Posterior cingulate gyrus (tissue), 11 donors: ENCODE results near the gene FAM219B.

Source experiments
- DNase-seq, 10 donors: peaks; one replicate each; pipeline versions ENCODE4 v3.0.0 to v3.0.0-alpha.2; 2020 to 2021; ENCODE audit warnings: mixed read lengths in 3 of 10
- intact Hi-C: fragments of 100-400 bp; cut with DNase I; formaldehyde crosslinking; loops from one replicate; pipeline ENCODE4 v1.15.1; 2023

The FAM219B gene

DNA sequence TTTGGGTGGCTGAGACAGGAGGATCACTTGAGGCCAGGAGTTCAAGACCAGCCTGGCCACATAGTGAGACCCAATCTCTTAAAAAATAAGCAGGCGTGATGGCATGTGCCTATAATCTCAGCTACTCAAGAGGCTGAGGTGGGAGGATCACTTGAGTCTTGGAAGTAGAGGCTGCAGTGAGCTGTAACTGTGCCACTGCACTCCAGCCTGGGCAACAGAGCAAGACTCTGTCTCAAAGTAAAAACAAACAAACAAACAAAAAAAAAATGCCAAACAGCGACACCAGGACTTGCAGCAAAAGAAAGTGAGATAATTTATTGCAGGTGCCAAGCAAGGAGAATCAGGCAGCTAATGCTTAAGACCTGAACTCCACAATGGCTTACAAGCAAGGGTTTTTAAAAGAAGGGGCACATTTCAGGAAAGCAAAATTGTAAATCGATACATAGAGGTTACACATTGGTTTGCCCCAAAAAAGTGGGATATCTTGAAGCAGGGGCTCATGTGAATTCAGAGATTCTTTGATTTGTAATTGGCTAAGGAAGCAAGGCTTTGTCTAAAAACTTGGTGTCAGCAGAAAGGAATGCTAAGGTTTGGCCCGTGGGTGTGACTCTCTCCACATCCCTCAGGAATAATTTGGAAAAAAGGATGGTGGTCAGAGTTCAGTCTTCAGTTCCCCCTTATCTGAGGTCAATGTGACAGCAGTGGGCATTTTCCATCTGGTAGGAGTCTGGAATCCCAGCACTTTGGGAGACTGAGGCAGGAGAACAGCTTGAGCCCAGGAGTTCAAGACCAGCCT is 22.0 kb downstream of the FAM219B start:
- intact Hi-C loops: no loop called here
- DNase-seq: peak in 1 of 10 donors; percentile 20

DNA sequence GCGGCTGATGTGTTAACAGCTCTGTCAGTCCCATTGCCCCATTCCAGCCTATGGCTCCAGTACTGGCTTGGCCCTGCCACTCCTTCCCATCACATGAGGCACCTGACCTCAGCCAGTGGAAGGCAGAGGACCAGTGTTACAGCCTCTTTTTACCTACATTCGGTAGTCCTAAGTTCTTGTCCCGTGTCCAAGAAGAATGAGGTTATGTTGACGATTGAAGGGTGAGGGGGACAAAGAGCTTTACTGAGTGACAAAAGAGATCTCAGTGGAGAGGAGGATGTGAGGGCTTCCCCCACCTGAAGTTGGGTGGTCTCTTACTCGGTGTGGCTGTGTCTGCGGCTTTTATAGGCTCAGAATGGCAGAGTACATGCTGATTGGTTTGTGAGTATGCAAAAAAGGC is 24.1 kb downstream of the FAM219B start:
- intact Hi-C loops: no loop called here
- peak in 1 of 10 donors; percentile 17 for DNase-seq

DNA sequence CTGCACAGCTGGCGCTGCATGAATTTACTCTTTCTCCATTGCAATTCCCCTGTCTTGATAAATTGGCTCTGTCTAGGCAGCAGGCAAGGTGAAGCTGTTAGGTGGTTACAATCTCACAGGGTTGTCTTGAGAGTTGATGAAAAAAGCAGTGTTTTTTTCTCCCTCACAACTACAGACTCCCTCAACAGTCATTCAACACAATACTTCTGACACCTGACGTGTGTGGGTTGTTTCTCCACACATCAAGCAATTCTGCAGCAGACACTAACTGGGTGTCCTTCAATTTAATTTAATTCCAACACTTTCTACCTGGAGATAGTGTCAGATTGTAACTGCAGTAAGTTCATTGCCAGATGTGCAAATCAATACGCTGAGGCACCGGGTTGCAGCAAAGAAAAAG is 28.4 kb downstream of the FAM219B start:
- intact Hi-C loops: no loop called here
- DNase-seq: peak in 1 of 10 donors; percentile 1

DNA sequence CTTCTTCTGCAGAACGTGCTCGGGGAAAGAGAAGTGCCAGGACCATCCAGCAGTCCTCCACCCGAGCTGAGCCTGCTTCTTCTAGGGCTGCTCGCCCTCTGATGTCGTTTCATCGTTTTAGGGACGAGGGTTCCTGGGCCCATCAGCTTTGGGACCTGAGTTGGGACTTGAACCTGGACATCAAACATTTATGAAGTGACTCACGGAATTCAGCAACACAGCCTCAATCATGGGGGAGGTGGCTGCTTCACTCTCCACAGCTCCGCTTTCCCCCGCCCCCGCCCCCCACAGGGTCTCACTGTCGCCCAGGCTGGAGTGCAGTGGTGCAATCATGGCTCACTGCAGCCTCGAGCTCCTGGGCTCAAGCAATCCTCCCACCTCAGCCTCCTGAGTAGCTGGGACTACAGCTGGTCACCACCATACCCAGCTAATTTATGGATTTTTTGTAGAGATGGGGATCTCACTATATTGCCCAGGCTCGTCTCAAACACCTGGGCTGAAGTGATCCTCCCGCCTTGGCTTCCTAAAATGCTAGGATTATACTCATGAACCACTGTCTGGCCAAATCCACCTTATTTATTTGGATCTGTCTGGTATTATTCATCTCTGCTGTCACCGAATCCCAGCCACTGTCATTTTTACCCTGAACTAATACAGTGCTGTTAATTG is 32.8 kb downstream of the FAM219B start:
- intact Hi-C loops: loop anchor here (2.0 to 5.0 kb wide), 2 partner anchors 31 to 33 kb away; partner anchors contain the start of genes FAM219B and ULK3
- peak in 3 of 10 donors; percentile 3 to 82 (median 25) for DNase-seq

DNA sequence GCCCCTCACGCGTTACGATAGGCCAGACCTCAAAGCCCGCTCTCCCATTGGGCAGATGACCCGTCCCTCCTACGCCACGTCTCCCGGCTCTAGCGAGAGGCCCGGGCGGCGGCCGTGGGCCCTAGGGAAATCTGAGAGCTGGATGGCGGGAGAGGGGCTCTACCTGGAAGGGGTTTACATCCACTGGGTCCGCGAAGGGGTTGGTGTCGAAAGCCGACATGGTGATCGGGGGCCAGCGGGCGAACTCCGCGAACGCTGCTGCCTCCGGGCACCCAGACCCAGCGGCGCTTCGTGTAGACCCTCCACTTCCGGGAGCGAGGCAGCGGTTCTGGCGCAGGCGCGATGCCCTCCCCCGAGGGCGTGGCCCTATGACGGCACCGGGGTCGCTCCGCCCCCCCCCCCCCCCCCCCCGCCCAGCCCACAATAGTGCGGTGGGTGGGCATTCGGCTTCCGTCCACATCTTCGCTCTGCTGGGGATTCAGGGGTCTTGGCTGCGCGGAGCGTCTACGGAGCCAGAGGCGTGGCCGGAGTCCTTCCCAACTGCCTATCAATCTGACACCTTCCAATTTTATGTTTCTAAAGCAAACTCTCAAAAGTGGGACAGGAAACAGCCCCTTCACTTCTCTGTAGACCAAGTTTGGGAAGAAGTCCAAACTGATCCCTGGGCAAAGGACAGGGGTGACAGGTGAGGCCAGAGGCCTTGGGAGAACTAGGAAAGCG is 33.5 kb downstream of the FAM219B start, which contains the start of gene SCAMP2:
SCAMP2 (minus strand) TSS at position 330 of the 720 bp plus-strand sequence; CDS start at position 220, 110 bp downstream.
- DNase-seq: peak; percentile 92 to 99 (median 95)
- intact Hi-C loops: loop anchor here (2.0 to 5.0 kb wide), 2 partner anchors 30 to 34 kb away; partner anchors contain the start of genes FAM219B and ULK3

DNA sequence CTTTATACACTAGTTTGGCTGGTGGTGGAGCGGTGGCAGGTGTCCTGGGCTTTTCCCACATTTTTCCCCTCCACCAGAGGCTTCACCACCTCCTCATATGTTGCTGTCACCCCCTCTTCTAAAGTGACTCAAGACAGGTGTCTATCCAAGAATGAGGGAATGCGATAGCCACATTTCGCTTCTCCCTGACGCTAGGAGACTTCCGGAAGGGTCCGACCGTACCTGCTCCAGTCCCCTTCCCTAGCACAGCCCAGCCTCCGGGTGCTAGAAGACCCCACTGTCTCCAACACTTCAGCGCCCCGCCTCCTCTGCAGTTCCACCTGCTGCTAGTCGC is 34.0 kb downstream of the FAM219B start:
- no peak for DNase-seq
- intact Hi-C loops: loop anchor here (2.0 to 5.0 kb wide), 2 partner anchors 30 to 35 kb away; partner anchors contain the start of genes FAM219B and ULK3

DNA sequence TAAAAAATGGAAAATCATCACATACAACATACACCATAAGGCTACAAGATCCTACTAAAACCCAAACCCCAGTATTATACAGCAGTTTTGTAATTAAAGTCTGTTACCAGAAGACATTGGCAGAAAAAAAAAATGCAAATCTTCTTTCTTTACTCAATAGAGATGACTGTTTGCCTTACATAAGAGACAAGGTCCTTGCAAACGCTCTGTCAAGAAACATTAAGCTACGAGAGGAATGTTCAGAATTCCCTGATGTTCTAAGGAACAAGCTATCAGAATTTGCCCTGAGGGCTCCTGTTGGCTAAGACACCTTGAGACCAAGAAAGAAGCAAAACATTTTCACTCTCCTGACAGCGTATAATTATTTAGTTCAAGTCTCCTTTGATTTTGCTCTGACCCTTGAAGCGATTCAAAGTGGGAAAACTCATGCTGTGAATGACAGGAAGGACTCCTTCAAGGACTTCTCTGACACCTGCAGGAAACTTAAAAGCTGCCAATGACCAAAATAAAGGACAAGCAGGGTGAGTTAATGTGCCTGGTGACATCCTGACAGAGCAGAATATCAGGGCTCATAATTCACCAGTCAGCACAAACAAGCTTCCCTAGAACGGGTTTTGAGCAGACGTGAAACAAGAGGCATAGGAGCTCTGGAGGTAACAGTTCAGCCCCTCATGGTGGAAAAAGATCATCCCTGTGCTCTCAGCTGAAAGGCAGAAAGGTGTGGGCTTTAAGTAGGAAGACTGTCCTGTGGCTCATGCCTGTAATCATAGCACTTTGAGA is 36.0 kb downstream of the FAM219B start:
- intact Hi-C loops: loop anchor here (5.0 kb wide), 1 partner anchor 37 kb away; the partner anchor contains the start of gene FAM219B
- DNase-seq: no peak

DNA sequence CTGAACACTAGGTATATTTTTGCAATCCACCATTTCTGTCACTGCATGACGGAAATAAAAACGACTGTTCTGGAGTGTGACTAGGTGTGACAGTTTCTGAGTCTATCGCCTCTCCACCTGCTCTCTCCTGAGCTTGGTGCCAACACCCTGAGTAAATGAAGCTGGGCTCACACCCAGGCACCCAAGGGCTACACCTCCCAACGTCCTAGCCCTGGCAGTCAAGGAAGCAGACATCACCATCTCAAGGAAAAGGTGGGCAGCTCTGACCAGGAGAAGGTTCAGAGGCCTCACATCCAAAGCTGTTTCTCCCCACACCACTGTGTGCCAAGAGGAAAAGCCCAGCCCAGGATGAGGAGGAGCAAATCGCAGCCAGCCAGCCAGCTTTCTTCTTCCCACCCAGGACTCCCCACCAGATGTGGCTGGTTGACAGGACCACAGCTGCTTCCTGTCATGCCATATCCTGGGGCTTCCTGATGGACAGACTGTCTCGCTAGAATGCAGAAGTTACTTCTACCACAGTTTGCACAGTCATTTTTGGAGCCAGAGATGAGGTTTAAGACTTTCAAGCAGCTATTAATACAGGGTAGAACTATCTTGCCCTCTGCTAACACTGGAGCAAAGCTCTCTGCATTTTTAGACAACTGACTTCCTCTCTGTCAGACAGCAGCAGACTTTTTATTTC is 36.8 kb downstream of the FAM219B start:
- peak in 7 of 10 donors; percentile 23 to 89 (median 48) for DNase-seq
- intact Hi-C loops: loop anchor here (5.0 kb wide), 1 partner anchor 37 kb away; the partner anchor contains the start of gene FAM219B

DNA sequence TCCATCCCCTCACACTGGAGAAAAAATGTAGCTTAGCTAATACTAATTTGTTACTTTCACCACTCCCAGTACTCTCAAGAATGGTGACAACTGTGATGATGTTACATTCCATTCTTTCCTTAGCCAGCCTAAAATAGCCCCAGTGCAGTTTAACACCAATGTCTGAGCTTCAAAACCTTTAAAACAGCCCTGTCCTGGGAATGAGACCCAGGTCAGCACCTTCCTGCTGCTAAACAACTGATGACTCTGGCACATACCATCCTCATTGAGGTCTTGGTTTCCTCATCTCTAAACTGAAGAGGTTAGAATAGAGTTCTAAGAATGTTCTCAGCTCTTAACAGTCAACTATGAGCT is 37.3 kb downstream of the FAM219B start:
- DNase-seq: no peak
- intact Hi-C loops: no loop called here

DNA sequence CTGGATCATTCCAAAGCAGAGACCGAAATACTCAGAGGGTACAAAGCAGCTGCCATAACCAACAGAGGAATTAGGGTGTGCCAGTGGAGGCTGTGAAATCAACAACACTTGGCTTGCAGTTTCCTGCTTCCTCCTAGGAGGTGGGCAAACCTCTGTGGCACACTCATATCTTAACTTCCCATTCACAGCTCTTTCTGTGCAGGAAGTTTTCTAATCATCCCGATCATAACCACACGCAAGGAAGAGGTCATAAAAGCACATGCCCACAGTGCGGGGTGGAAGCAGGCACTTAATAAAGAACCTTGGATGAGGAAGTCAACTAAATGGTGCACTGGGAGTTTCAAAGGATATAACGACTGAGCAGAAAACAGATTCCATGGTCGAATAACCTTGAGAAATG is 38.6 kb downstream of the FAM219B start:
- intact Hi-C loops: no loop called here
- DNase-seq: no peak

DNA sequence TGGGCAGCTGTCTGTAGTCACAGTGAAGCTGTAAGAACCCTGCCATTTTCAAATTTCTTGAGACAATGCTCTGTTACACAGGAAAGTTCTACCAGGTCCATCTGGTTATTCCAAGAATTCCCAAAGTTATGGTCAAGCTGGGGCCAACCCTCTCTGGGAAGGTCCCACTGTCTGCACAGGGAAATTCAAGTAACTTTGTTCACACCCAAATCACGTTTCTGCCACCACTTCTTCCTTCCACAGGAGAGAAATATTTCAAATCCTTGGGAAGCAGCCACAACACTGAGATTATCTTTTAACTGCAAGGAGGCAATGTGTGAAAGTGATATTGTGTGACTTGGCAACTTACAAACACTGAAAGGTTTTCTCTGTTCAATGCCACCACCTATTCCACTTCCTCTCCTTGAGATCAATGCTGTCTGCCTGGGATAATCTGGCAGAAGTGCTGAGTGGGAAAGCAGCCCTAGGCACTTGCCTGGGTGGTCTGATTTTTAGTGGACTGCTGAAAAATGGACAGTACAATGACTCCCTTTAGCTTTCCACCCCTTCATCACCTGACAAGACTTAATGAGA is 39.1 kb downstream of the FAM219B start:
- DNase-seq: no peak

DNA sequence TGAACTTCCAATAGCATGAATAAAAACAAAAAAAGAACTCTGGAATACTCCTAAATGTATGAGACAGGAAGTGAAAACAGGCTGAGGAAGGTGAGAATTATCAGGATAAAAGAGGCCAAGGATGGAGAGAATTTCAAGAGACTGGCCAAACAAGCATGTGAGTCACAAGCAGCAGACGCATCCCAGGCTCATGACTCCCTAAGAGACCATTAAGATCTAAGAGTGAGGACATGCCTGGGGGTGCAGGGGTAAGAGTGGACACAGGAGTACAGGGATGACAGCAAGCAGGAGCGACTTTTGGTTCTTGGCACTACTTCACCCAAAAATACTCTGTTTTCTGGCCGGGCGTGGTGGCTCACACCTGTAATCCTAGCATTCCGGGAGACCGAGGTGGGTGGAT is 40.6 kb downstream of the FAM219B start:
- DNase-seq: peak in 1 of 10 donors; percentile 36
- intact Hi-C loops: no loop called here

More for the DNA sequence above, 39.1 kb downstream of the FAM219B start:
- intact Hi-C loops: no loop called here

DNA sequence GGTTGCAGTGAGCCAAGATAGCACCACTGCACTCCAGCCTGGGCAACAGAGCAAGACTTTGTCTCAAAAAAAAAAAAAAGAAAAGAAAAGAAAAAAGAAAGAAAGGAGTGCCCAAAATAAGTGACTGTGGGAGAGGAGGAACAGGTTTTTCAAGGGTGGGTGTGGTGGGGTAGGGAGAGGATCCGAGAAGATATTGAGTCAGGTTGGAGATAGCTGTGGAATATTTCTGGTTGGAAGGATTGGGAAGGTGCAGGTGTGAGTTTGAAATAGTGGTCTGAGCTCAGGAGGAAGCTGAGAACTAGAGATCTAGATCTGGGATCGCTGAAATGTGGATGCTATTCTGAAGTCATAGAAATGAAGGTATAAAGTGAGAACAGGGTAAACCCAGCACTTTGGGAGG is 41.3 kb downstream of the FAM219B start:
- intact Hi-C loops: no loop called here

DNA sequence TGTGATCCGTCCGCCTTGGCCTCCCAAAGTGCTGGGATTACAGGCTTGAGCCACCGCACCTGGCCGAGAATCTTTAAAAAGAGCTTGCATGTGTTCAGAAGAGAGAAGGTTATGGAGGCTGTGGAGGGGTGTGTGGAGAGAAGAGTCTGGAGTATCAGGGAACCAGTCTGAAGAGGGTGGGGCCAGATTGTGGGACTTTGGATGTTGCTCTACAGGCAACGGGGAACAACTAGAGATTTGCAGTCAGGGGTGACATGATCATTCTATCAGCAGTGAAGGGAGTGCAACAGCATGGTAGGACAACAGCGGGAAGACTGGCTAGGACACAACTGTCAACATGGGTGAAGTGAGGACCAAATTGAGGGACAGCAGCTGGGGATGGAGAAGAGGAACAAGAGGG is 42.4 kb downstream of the FAM219B start:
- intact Hi-C loops: no loop called here
- peak in 1 of 10 donors; percentile 18 for DNase-seq

More for the DNA sequence above, 41.3 kb downstream of the FAM219B start:
- no peak for DNase-seq

DNA sequence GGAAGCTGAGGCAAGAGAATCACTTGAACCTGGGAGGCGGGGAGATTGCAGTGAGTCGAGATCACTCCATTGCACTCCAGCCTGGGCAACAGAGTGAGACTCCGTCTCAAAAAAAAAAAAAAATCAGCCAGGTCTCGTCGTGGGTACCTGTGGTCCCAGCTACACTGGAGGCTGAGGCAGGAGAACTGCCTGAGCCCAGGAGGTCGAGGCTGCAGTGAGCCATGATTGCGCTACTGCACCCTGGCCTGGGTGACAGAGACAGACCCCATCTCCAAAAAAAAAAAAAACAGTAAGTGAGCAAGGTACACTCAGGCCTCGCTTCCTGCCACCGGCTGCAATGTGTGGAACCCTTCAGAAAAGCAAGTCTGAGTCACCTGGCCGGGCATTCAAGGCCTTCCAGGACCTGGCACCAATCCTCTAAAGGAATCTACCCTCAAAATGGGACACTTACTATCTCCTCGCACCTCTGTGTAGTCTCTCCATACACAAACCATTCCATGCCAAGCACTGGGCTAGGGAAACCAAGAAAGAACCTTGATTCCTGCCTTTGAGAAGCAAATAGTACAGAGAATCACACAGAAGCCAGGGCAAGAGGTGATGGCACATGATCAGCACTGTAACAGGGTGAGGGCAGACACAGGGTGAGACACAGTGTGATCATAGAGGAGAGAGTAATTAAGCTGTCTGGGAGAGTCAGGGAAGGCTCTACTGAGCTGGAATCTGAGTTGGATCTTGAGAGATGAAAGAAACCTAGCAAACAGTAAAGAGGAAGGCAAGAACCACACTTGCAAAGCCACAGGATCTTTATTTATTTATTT is 43.2 kb downstream of the FAM219B start:
- intact Hi-C loops: no loop called here
- DNase-seq: peak in 1 of 10 donors; percentile 33

DNA sequence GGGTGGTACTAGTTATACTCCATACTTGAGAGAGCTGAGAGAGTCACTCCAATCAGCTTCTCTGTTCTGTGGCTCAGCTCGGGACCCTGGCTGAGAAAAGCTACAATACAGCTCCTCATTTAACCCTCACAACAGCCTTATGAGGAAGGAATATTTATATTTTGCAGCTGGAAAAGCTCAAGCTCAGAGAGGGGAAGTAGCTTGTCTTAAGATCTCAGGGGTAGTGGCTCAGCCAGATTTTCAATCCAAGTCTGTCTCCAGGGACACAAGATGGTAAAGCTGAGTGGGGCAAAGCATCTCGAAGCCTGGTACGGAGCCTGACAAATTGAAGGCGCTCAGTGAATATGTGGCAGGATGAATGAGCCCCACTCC is 48.3 kb downstream of the FAM219B start:
- intact Hi-C loops: no loop called here
- no peak for DNase-seq

DNA sequence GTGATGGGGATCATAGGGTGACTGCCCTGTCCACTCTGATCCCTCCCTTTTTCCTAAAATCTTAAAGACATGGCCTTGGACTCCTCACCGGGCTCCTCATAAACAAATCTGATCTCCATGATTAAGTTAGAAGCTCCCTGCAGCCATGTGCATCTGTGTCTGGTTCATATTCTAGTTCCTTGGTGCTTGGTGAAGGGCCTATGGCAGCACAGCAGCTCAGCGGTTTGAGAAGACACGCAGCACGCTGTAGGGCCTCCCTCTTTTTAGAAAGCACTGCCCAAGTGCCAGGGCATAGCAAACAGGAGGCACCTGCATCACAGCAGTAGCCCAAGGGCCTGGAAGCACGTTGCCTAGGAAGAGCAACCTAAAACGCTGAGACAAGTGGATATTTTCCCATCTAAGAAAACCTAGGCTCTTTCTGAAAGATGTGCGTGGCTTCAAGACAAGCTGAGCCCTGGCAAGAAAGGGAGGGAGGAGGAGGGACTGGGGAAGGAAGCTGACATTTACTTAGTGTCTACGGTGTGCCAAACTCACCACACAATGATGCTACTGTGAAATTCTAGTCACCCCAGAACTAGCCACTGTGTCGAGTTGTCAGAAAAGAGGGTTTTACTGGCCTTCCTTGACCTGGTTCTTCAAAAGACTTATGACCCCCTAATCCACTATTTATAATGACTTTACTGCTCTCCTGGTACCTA is 48.8 kb downstream of the FAM219B start:
- no peak for DNase-seq
- intact Hi-C loops: no loop called here
